Keratinocyte (primary cell): ENCODE data around the gene KLF5.

Source experiments
- EZH2 ChIP-seq: IDR thresholded peaks from one replicate; pipeline ENCODE4 v1.6.1; 2012; ENCODE audit warnings: inconsistent platforms, mild to moderate bottlenecking, low read length, moderate library complexity
- TF ChIP-seq, protein P1 (sequence below), 3 experiments: IDR thresholded peaks in 1 of 3; conservative IDR thresholded peaks in 1 of 3; optimal IDR thresholded peaks in 1 of 3; 2 replicates in 2 of 3; 3 replicates in 1 of 3; pipeline versions ENCODE3 to v1.5.1; 2011; ENCODE audit warnings: low read length in 3 of 3, mild to moderate bottlenecking in 3 of 3, moderate library complexity in 2 of 3, control low read depth in 1 of 3, inconsistent platforms in 1 of 3; ENCODE audit not compliant: insufficient read depth in 2 of 3; ENCODE audit errors: extremely low read depth in 1 of 3

DNA sequence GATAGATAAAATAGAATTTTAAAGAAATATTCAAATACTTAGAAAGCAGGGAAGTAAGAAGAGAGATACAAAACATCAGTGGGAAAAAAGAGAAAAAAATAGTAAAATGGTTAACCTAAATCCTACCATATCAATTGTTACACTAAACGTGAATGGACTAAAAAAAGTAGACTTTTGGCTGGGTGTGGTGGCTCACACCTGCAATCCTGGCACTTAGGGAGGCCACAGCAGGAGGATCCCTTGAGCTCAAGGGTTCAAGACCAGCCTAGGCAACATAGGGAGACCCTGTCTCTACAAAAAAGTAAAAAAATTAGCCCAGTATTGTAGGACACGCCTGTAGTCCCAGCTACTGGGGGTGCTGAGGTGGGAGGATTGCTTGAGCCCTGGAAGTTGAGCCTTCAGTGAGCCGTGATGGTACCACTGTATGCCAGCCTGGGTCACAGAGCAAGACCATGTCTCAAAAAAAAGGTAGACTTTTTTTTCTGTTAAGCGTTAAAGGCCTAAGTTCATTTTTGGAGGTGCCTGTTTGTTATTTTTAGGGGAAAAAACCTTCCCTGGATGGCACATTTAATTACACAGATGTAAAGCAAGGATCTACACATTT is 29.6 kb downstream of the KLF5 start:
- TF ChIP-seq, protein P1, sequence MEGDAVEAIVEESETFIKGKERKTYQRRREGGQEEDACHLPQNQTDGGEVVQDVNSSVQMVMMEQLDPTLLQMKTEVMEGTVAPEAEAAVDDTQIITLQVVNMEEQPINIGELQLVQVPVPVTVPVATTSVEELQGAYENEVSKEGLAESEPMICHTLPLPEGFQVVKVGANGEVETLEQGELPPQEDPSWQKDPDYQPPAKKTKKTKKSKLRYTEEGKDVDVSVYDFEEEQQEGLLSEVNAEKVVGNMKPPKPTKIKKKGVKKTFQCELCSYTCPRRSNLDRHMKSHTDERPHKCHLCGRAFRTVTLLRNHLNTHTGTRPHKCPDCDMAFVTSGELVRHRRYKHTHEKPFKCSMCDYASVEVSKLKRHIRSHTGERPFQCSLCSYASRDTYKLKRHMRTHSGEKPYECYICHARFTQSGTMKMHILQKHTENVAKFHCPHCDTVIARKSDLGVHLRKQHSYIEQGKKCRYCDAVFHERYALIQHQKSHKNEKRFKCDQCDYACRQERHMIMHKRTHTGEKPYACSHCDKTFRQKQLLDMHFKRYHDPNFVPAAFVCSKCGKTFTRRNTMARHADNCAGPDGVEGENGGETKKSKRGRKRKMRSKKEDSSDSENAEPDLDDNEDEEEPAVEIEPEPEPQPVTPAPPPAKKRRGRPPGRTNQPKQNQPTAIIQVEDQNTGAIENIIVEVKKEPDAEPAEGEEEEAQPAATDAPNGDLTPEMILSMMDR (optimal IDR thresholded peaks at IDR 0.05 in 1 of 3, IDR thresholded peaks at IDR 0.05 in 1 of 3, conservative IDR thresholded peaks at IDR 0.05 in 1 of 3; ENCODE audit: extremely low read depth in 1 of 3, insufficient read depth in 2 of 3, low read length in 3 of 3), result no peak
- no peak for TF ChIP-seq EZH2
